ENCODE data around the gene LAMB2.

- TF ChIP-seq EZH2 (IDR thresholded peaks at IDR 0.05) (no peak), POLR2AphosphoS5 (IDR thresholded peaks at IDR 0.05; ENCODE audit: borderline replicate concordance, low read depth, low read length) (no peak), FOXP2 (optimal IDR thresholded peaks at IDR 0.05; ENCODE audit: control extremely low read depth, extremely low read length, insufficient read depth) (no peak)
Observed at GRCh38 chr3:49173792-49174170, 40.9 kb upstream of the LAMB2 start.

Data from SK-N-MC (cell line).